ENCODE data around the gene ANKRD28.
A peak's percentile ranks its signal among the peaks of the same experiment; 100 is the strongest.
"Not testable (repeated sequence)": the region's sequence is repeated elsewhere in the genome, so short reads cannot be mapped to it uniquely, and the experiment has no call there.

Gene ANKRD28

GRCh38 chr3:15768421-15769255 lies 29.1 kb downstream of the ANKRD28 start:
- no peaks in the 10 kb centered on the region for H3K27me3 Mint-ChIP-seq
- H3K27ac Mint-ChIP-seq, result peak overlapping the region; percentile 87 to 96
- peak overlapping the region; percentile 48 to 60 for H3K4me3 Mint-ChIP-seq
- DNase-seq (peak in 1 of 2 donors; percentile 14), ATAC-seq (peak; percentile 98)
- H3K4me1 Mint-ChIP-seq, result peaks cover 48% of the 10 kb centered on the region
- H3K9me3 Mint-ChIP-seq, result peaks cover 6% of the 10 kb centered on the region in 2 donors

- Mint-ChIP-seq H3K27ac (no peak overlapping the region), H3K9me3 (peaks cover 6% of the 10 kb centered on the region in 2 donors)
These were observed 31.4 kb downstream of the ANKRD28 start for GRCh38 chr3:15766406-15766805.

GRCh38 chr3:15758295-15758694 lies 39.5 kb downstream of the ANKRD28 start:
- ATAC-seq, result no peak
- H3K4me1 Mint-ChIP-seq, result no peaks in the 10 kb centered on the region
- H3K27me3 Mint-ChIP-seq, result no peaks in the 10 kb centered on the region
- no peak for DNase-seq
- no peaks in the 10 kb centered on the region for H3K9me3 Mint-ChIP-seq
- no peak overlapping the region for H3K27ac Mint-ChIP-seq
- H3K4me3 Mint-ChIP-seq, result no peak overlapping the region

More at GRCh38 chr3:15766406-15766805, 31.4 kb downstream of the ANKRD28 start:
- H3K4me1 Mint-ChIP-seq, result peaks cover 38% of the 10 kb centered on the region
- ATAC-seq, result no peak
- no peak for DNase-seq
- H3K4me3 Mint-ChIP-seq, result no peak overlapping the region
- no peaks in the 10 kb centered on the region for H3K27me3 Mint-ChIP-seq

- H3K4me3 Mint-ChIP-seq, result no peak overlapping the region
- H3K27me3 Mint-ChIP-seq, result no peaks in the 10 kb centered on the region
- H3K9me3 Mint-ChIP-seq, result no peaks in the 10 kb centered on the region
- ATAC-seq, result no peak
- DNase-seq, result no peak
- H3K27ac Mint-ChIP-seq, result no peak overlapping the region
- no peaks in the 10 kb centered on the region for H3K4me1 Mint-ChIP-seq
These were observed 40.0 kb downstream of the ANKRD28 start for GRCh38 chr3:15757824-15758223.

GRCh38 chr3:15756505-15756904 lies 41.3 kb downstream of the ANKRD28 start:
- DNase-seq (no peak), ATAC-seq (no peak)
- Mint-ChIP-seq H3K27me3 (no peaks in the 10 kb centered on the region), H3K4me3 (no peak overlapping the region), H3K9me3 (no peaks in the 10 kb centered on the region), H3K27ac (no peak overlapping the region), H3K4me1 (no peaks in the 10 kb centered on the region)

- Mint-ChIP-seq H3K4me1 (no peaks in the 10 kb centered on the region), H3K4me3 (no peak overlapping the region), H3K27ac (no peak overlapping the region), H3K27me3 (no peaks in the 10 kb centered on the region), H3K9me3 (no peaks in the 10 kb centered on the region)
- ATAC-seq (no peak), DNase-seq (no peak)
These were observed 42.0 kb downstream of the ANKRD28 start for GRCh38 chr3:15755780-15756179.

GRCh38 chr3:15755181-15755580 lies 42.6 kb downstream of the ANKRD28 start:
- no peaks in the 10 kb centered on the region for H3K9me3 Mint-ChIP-seq
- no peak overlapping the region for H3K27ac Mint-ChIP-seq
- no peak for ATAC-seq
- no peaks in the 10 kb centered on the region for H3K27me3 Mint-ChIP-seq
- no peak overlapping the region for H3K4me3 Mint-ChIP-seq
- no peak for DNase-seq
- H3K4me1 Mint-ChIP-seq, result no peaks in the 10 kb centered on the region

GRCh38 chr3:15754047-15754446 lies 43.7 kb downstream of the ANKRD28 start:
- H3K9me3 Mint-ChIP-seq, result peaks cover 0 to 7% of the 10 kb centered on the region in 2 donors
- H3K4me1 Mint-ChIP-seq, result no peaks in the 10 kb centered on the region
- H3K27me3 Mint-ChIP-seq, result no peaks in the 10 kb centered on the region
- no peak for ATAC-seq
- H3K27ac Mint-ChIP-seq, result no peak overlapping the region
- no peak overlapping the region for H3K4me3 Mint-ChIP-seq
- DNase-seq, result no peak

GRCh38 chr3:15753056-15753710 lies 44.6 kb downstream of the ANKRD28 start:
- H3K27me3 Mint-ChIP-seq, result no peaks in the 10 kb centered on the region
- H3K9me3 Mint-ChIP-seq, result peaks cover 0 to 7% of the 10 kb centered on the region in 2 donors
- no peak for DNase-seq
- ATAC-seq, result no peak
- H3K4me1 Mint-ChIP-seq, result no peaks in the 10 kb centered on the region
- peak overlapping the region in 1 of 2 donors; percentile 72 for H3K27ac Mint-ChIP-seq
- no peak overlapping the region for H3K4me3 Mint-ChIP-seq

- Mint-ChIP-seq H3K9me3 (peaks cover 6 to 7% of the 10 kb centered on the region in 2 donors), H3K4me1 (peaks cover 22% of the 10 kb centered on the region), H3K27me3 (no peaks in the 10 kb centered on the region), H3K4me3 (no peak overlapping the region), H3K27ac (no peak overlapping the region)
- no peak for ATAC-seq
- DNase-seq, result no peak
These were observed 46.9 kb downstream of the ANKRD28 start for GRCh38 chr3:15750879-15751278.

- ATAC-seq (no peak), DNase-seq (no peak)
- no peak overlapping the region for H3K4me3 Mint-ChIP-seq
- peaks cover 30% of the 10 kb centered on the region for H3K4me1 Mint-ChIP-seq
- no peaks in the 10 kb centered on the region for H3K27me3 Mint-ChIP-seq
- no peak overlapping the region for H3K27ac Mint-ChIP-seq
- H3K9me3 Mint-ChIP-seq, result peaks cover 12 to 15% of the 10 kb centered on the region in 2 donors
These were observed 47.6 kb downstream of the ANKRD28 start for GRCh38 chr3:15750143-15750542.

- H3K4me1 Mint-ChIP-seq, result peaks cover 37% of the 10 kb centered on the region
- peaks cover 31 to 33% of the 10 kb centered on the region in 2 donors for H3K9me3 Mint-ChIP-seq
- peak overlapping the region; percentile 29 to 69 for H3K4me3 Mint-ChIP-seq
- not testable (repeated sequence) for DNase-seq, H3K27me3 Mint-ChIP-seq
- ATAC-seq, result peak; percentile 52
- H3K27ac Mint-ChIP-seq, result peak overlapping the region in 1 of 2 donors; percentile 93
These were observed 51.9 kb downstream of the ANKRD28 start for GRCh38 chr3:15745896-15746295.

GRCh38 chr3:15744176-15744575 lies 53.6 kb downstream of the ANKRD28 start:
- DNase-seq (no peak), ATAC-seq (no peak)
- no peak overlapping the region for H3K27ac Mint-ChIP-seq
- H3K4me3 Mint-ChIP-seq, result no peak overlapping the region
- H3K4me1 Mint-ChIP-seq, result peaks cover 37% of the 10 kb centered on the region
- H3K27me3 Mint-ChIP-seq, result no peaks in the 10 kb centered on the region
- H3K9me3 Mint-ChIP-seq, result peaks cover 34 to 47% of the 10 kb centered on the region in 2 donors

GRCh38 chr3:15743587-15744009 lies 54.2 kb downstream of the ANKRD28 start:
- ATAC-seq, result no peak
- Mint-ChIP-seq H3K4me1 (peaks cover 37% of the 10 kb centered on the region), H3K9me3 (peaks cover 39 to 52% of the 10 kb centered on the region in 2 donors), H3K27ac (no peak overlapping the region), H3K4me3 (no peak overlapping the region), H3K27me3 (no peaks in the 10 kb centered on the region)
- DNase-seq, result no peak

- H3K4me1 Mint-ChIP-seq, result peaks cover 29% of the 10 kb centered on the region
- ATAC-seq, H3K27ac Mint-ChIP-seq, DNase-seq, H3K27me3 Mint-ChIP-seq, H3K4me3 Mint-ChIP-seq: not testable (repeated sequence)
- H3K9me3 Mint-ChIP-seq, result peaks cover 47 to 48% of the 10 kb centered on the region in 2 donors
These were observed 55.5 kb downstream of the ANKRD28 start for GRCh38 chr3:15742236-15742635.

- not testable (repeated sequence) for H3K4me3 Mint-ChIP-seq, DNase-seq, H3K4me1 Mint-ChIP-seq, H3K27ac Mint-ChIP-seq, ATAC-seq, H3K27me3 Mint-ChIP-seq
- peaks cover 30 to 32% of the 10 kb centered on the region in 2 donors for H3K9me3 Mint-ChIP-seq
These were observed 59.2 kb downstream of the ANKRD28 start for GRCh38 chr3:15738616-15739005.
